GM12878 (cell line): Measurements from ENCODE around the gene ADAMTS4. TPM values are rescaled to one million over a fixed set of nuclear protein-coding genes. Genes with fewer than 3 reads are reported as not detected.
A peak's percentile ranks its signal among the peaks of the same experiment; 100 is the strongest.

Source experiments
- FOS ChIP-seq: IDR thresholded peaks from 3 replicates; pipeline ENCODE4 v1.6.1; 2011; ENCODE audit warnings: borderline replicate concordance; ENCODE audit not compliant: insufficient read length; ENCODE audit errors: extremely low read depth
- KLF5 ChIP-seq: fragments of 450-650 bp; IDR thresholded peaks from 2 replicates; pipeline ENCODE4 v1.6.1; 2014; ENCODE audit warnings: mild to moderate bottlenecking; ENCODE audit not compliant: partially characterized antibody
- MAX ChIP-seq: IDR thresholded peaks from 2 replicates; pipeline ENCODE4 v1.6.1; 2012; ENCODE audit warnings: low read depth, low read length, improper control_type of control experiment
- MTA2 ChIP-seq: fragments of 450-650 bp; IDR thresholded peaks from 2 replicates; pipeline ENCODE4 v1.6.1; 2016; ENCODE audit warnings: low read depth, mild to moderate bottlenecking, moderate library complexity
- MXI1 ChIP-seq: fragments of 150-350 bp; IDR thresholded peaks from 2 replicates; pipeline ENCODE4 v1.6.1; 2011; ENCODE audit warnings: low read depth, mild to moderate bottlenecking, inconsistent platforms, low read length, improper control_type of control experiment
- NBN ChIP-seq: fragments of 450-650 bp; IDR thresholded peaks from 2 replicates; pipeline ENCODE4 v1.6.1; 2016
- NKRF ChIP-seq: fragments of 450-650 bp; conservative IDR thresholded peaks from 2 replicates; pipeline ENCODE4 v1.6.1; 2017; ENCODE audit warnings: mild to moderate bottlenecking, moderate library complexity
- SIN3A ChIP-seq: IDR thresholded peaks from 2 replicates; pipeline ENCODE4 v1.6.1; 2012; ENCODE audit warnings: low read depth, low read length, improper control_type of control experiment
- STAT1 ChIP-seq: fragments of 450-650 bp; conservative IDR thresholded peaks from 2 replicates; pipeline ENCODE4 v1.6.1; 2014; ENCODE audit warnings: antibody characterized with exemption, mild to moderate bottlenecking
- ZNF24 ChIP-seq: fragments of 450-650 bp; IDR thresholded peaks from 2 replicates; pipeline ENCODE4 v1.6.1; 2017; ENCODE audit warnings: antibody characterized with exemption, mild to moderate bottlenecking
- polyA plus RNA-seq, 11 experiments: library from polyadenylated mRNA; depleted of rRNA in 4 of 11; unstranded in 6 of 11; stranded (reverse) in 5 of 11; fragments of >200 nt; fragmentation: Nextera tagmentation in 4 of 11; fragmentation: Illumina TruSeq in 1 of 11; extraction: Ambion mirVana in 4 of 11; extraction: Trizol in 1 of 11; gene quantifications; 1 replicate in 1 of 11; 2 replicates in 10 of 11; pipeline versions ENCODE4 v1.2.1 to v1.2.3, GENCODE V29; 2011 to 2016; ENCODE audit warnings: inconsistent platforms in 2 of 11, missing spikeins in 2 of 11, low read depth in 1 of 11
- total RNA-seq, 4 experiments: library from RNA; depleted of rRNA in 3 of 4; stranded (reverse); fragments of >200 nt in 3 of 4; fragmentation: Illumina TruSeq in 1 of 4; extraction: Trizol in 1 of 4; gene quantifications; 2 replicates each; pipeline versions ENCODE4 v1.2.1 to v1.2.3, GENCODE V29; 2013 to 2021
- TF ChIP-seq, protein P1 (sequence below): fragments of 450-650 bp; IDR thresholded peaks from 2 replicates; pipeline ENCODE4 v1.6.1; 2017; ENCODE audit warnings: mild to moderate bottlenecking, moderate library complexity
- TF ChIP-seq, protein P2 (sequence below): fragments of 450-650 bp; IDR thresholded peaks from 2 replicates; pipeline ENCODE4 v1.6.1; 2014; ENCODE audit warnings: mild to moderate bottlenecking
- TF ChIP-seq, protein P3 (sequence below): IDR thresholded peaks from 2 replicates; pipeline ENCODE4 v1.6.1; 2012; ENCODE audit warnings: low read depth, low read length, improper control_type of control experiment
- TF ChIP-seq, protein P4 (sequence below): fragments of 450-650 bp; IDR thresholded peaks from 2 replicates; pipeline ENCODE4 v1.6.1; 2016; ENCODE audit warnings: mild to moderate bottlenecking
- TF ChIP-seq, protein P5 (sequence below), 3 experiments: IDR thresholded peaks in 2 of 3; conservative IDR thresholded peaks in 1 of 3; 2 replicates each; pipeline ENCODE4 v1.5.1; 2011; ENCODE audit warnings: low read depth in 3 of 3, low read length in 3 of 3, mild to moderate bottlenecking in 3 of 3, control low read depth in 2 of 3, moderate library complexity in 2 of 3, inconsistent platforms in 1 of 3, mixed read lengths in 1 of 3; ENCODE audit not compliant: control insufficient read depth in 2 of 3, insufficient read depth in 1 of 3; ENCODE audit errors: extremely low read depth in 1 of 3

The ADAMTS4 gene
- total and polyA plus RNA-seq, 10 of the 15 experiments (the other 5 are each of a cell fraction or from before 2014, with no cell fraction given): 0.01 to 0.13 (median 0.05) TPM; not detected in 2

DNA sequence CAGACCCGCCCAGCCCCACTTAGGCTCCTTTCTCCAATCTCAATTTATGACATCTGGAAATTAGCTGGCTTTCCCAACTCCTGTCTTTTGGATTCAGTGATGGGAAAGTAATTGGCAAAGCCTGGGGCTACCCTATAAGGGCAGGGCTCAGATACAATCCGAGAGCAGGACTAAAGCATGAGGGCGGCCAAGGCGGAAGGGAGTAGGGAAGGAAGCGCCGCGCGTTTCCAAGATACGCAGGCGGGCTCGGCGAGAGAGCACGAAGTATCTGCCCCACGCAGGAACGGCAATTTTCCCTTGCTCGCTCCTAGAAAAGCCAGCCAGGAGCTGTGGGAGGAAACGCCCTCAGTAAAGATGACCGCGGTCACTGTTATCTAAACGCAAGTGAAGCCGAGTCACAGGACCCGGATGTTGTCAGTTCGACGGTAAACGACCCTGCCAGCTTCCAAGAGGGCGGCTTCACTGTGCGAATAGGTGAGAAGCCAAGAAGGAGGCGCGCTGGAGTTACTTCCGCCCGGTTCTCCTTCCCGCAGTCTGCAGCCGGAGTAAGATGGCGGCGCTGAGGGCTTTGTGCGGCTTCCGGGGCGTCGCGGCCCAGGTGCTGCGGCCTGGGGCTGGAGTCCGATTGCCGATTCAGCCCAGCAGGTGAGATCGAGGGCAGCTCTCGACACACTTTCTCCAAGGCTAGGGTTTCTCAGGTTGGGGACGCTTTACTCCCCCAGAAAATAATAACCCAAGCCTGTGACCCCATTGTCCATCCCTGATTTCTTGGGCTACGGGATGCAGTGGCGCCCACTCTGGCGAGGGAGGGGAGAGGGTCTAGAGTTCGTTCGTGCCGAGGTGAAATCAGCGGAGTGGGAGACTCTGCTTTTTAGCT is 3.2 kb upstream of the ADAMTS4 start, which contains the start of gene NDUFS2 (continued):
- TF ChIP-seq, protein P1, sequence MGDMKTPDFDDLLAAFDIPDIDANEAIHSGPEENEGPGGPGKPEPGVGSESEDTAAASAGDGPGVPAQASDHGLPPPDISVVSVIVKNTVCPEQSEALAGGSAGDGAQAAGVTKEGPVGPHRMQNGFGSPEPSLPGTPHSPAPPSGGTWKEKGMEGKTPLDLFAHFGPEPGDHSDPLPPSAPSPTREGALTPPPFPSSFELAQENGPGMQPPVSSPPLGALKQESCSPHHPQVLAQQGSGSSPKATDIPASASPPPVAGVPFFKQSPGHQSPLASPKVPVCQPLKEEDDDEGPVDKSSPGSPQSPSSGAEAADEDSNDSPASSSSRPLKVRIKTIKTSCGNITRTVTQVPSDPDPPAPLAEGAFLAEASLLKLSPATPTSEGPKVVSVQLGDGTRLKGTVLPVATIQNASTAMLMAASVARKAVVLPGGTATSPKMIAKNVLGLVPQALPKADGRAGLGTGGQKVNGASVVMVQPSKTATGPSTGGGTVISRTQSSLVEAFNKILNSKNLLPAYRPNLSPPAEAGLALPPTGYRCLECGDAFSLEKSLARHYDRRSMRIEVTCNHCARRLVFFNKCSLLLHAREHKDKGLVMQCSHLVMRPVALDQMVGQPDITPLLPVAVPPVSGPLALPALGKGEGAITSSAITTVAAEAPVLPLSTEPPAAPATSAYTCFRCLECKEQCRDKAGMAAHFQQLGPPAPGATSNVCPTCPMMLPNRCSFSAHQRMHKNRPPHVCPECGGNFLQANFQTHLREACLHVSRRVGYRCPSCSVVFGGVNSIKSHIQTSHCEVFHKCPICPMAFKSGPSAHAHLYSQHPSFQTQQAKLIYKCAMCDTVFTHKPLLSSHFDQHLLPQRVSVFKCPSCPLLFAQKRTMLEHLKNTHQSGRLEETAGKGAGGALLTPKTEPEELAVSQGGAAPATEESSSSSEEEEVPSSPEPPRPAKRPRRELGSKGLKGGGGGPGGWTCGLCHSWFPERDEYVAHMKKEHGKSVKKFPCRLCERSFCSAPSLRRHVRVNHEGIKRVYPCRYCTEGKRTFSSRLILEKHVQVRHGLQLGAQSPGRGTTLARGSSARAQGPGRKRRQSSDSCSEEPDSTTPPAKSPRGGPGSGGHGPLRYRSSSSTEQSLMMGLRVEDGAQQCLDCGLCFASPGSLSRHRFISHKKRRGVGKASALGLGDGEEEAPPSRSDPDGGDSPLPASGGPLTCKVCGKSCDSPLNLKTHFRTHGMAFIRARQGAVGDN: peak; percentile 84
- TF ChIP-seq, protein P2, sequence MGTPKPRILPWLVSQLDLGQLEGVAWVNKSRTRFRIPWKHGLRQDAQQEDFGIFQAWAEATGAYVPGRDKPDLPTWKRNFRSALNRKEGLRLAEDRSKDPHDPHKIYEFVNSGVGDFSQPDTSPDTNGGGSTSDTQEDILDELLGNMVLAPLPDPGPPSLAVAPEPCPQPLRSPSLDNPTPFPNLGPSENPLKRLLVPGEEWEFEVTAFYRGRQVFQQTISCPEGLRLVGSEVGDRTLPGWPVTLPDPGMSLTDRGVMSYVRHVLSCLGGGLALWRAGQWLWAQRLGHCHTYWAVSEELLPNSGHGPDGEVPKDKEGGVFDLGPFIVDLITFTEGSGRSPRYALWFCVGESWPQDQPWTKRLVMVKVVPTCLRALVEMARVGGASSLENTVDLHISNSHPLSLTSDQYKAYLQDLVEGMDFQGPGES: peak; percentile 49; the same call in 1 of the 2 replicates
- TF ChIP-seq MAX (no peak), MXI1 (peak; percentile 53; the same call in 1 of the 2 replicates), NBN (0 out of 2 replicates have a peak, but pooled peaks have one; percentile 63), MTA2 (peak; percentile 58), NKRF (peak; percentile 65), ZNF24 (no peak), FOS (no peak), SIN3A (peak; percentile 79; the same call in 1 of the 2 replicates), KLF5 (peak; percentile 86), STAT1 (no peak)
- TF ChIP-seq, protein P3, sequence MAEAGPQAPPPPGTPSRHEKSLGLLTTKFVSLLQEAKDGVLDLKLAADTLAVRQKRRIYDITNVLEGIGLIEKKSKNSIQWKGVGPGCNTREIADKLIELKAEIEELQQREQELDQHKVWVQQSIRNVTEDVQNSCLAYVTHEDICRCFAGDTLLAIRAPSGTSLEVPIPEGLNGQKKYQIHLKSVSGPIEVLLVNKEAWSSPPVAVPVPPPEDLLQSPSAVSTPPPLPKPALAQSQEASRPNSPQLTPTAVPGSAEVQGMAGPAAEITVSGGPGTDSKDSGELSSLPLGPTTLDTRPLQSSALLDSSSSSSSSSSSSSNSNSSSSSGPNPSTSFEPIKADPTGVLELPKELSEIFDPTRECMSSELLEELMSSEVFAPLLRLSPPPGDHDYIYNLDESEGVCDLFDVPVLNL: no peak
- TF ChIP-seq, protein P4, sequence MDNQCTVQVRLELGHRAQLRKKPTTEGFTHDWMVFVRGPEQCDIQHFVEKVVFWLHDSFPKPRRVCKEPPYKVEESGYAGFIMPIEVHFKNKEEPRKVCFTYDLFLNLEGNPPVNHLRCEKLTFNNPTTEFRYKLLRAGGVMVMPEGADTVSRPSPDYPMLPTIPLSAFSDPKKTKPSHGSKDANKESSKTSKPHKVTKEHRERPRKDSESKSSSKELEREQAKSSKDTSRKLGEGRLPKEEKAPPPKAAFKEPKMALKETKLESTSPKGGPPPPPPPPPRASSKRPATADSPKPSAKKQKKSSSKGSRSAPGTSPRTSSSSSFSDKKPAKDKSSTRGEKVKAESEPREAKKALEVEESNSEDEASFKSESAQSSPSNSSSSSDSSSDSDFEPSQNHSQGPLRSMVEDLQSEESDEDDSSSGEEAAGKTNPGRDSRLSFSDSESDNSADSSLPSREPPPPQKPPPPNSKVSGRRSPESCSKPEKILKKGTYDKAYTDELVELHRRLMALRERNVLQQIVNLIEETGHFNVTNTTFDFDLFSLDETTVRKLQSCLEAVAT: peak; percentile 97
- TF ChIP-seq, protein P5, sequence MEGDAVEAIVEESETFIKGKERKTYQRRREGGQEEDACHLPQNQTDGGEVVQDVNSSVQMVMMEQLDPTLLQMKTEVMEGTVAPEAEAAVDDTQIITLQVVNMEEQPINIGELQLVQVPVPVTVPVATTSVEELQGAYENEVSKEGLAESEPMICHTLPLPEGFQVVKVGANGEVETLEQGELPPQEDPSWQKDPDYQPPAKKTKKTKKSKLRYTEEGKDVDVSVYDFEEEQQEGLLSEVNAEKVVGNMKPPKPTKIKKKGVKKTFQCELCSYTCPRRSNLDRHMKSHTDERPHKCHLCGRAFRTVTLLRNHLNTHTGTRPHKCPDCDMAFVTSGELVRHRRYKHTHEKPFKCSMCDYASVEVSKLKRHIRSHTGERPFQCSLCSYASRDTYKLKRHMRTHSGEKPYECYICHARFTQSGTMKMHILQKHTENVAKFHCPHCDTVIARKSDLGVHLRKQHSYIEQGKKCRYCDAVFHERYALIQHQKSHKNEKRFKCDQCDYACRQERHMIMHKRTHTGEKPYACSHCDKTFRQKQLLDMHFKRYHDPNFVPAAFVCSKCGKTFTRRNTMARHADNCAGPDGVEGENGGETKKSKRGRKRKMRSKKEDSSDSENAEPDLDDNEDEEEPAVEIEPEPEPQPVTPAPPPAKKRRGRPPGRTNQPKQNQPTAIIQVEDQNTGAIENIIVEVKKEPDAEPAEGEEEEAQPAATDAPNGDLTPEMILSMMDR (IDR thresholded peaks at IDR 0.05 in 2 of 3, conservative IDR thresholded peaks at IDR 0.05 in 1 of 3; ENCODE audit: control insufficient read depth in 2 of 3, extremely low read depth in 1 of 3, insufficient read depth in 1 of 3, low read depth in 3 of 3, low read length in 3 of 3): peak in 1 of 3 experiments; percentile 5; a peak in 2 of 6 replicates
